GM19452 (cell line): ENCODE measurements around the gene PHKA1.
"Not testable (repeated sequence)": the region's sequence is repeated elsewhere in the genome, so short reads cannot be mapped to it uniquely, and the experiment has no call there.

Experiments used
- ATAC-seq: cut with Tn5 transposase; IDR thresholded peaks from one replicate; pipeline ENCODE4 v1.9.1; 2021; ENCODE audit not compliant: unreplicated experiment

Gene PHKA1

GRCh38 chrX:72713599-72714477, at the start of gene PHKA1:
Gene PHKA1 (minus strand): TSS chrX:72714306. CDS start chrX:72713880, 426 bp downstream.
- ATAC-seq: not testable (repeated sequence)

GRCh38 chrX:72760454-72760853, 46.3 kb upstream of the PHKA1 start:
- ATAC-seq: not testable (repeated sequence)

DNA sequence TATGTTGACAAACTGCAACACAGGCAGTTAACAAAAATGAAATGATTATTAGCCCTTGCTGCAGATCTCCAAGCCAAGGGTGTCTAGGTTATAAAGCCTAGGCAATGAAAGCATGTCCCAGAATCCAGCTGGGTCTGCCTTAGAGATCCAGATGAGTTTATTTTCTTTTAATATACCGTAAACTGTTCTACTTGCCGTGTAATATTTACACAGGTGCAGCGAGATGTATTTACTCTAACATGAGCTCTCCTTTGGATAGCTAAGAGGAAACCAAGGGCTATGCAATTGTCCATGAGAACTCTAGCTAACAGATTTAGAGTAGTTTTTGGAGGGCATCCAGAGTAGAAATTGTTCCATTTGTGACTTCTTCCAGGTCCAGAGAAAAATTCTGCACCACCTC, 34.4 kb upstream of the PHKA1 start:
- ATAC-seq: not testable (repeated sequence)

- ATAC-seq: not testable (repeated sequence)
These were observed 31.4 kb upstream of the PHKA1 start for GRCh38 chrX:72745546-72745945.

DNA sequence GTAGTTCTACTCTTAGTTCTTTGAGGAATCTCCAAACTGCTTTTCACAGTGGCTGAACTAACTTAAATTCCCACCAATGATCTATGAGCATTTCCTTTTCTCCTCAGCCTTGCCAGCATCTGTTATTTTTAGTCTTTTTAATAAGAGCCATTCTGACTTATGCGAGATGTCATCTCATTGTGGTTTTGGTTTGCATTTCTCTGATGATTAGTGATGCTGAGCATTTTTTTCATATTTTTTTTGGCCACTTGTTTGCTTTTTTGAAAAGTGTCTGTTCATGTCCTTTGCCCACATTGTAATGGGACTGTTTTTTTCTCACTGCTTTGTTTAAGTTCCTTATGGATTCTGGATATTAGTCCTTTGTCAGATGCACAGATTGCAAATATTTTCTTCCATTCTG, 21.5 kb upstream of the PHKA1 start:
- ATAC-seq: no peak

- ATAC-seq: not testable (repeated sequence)
These were observed 19.5 kb upstream of the PHKA1 start for GRCh38 chrX:72733636-72734035.

- no peak for ATAC-seq
These were observed 13.7 kb upstream of the PHKA1 start for GRCh38 chrX:72727846-72728245.

DNA sequence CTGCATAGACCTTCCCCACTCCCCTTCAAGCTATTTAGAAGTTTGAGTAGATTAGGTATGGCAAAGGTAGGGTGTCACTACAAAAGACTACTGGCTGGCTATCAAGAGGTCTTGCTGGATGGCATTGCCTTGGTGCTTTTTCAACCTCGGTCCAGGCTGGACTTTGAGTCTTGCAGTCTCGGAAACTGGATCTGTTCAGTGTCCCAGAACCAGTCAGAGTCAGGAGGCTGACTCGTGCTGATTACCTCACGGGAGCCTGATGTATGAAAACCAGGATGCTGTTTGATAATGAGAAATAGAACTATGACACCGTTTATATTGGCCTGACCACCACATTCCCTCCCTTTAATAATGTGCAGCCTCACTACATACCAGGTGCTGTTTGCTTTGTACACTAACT, 2.7 kb upstream of the PHKA1 start:
- no peak for ATAC-seq

- ATAC-seq: no peak
These were observed 1.4 kb upstream of the PHKA1 start for GRCh38 chrX:72715546-72715945.

GRCh38 chrX:72714478-72714916, 391 bp upstream of the PHKA1 start:
- ATAC-seq: no peak

GRCh38 chrX:72713130-72713529, 976 bp downstream of the PHKA1 start:
- no peak for ATAC-seq

DNA sequence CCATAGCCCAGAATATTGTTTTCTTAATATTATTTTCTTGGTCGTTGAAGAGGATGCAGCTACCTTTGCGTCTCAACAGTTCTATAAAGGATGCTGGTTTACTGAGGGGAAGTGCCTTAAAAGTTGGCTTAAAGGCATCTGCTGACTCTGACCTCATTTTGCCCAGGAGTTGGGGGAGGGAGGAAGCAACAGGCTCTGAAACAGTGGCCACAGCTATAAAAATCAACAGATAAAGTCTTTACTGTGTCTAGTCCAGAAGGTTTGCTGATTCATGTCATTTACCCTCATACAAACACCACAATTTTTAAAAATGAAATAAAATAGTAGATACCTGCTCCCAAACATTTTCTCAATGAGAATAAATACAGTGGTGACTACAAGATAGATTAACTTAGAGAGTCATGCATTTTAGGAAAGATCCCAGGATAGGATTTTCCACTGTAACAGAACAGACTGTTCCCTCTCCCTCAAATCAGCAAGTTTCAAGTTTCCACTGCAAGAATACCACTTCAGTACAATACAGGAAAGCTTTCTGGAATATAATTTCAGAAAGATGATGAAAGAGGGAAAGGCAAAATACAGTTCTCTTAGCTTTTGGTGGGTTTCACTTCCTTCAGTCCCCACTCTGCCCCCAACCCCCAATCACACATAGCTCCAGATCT, 1.9 kb downstream of the PHKA1 start:
- ATAC-seq: no peak

- ATAC-seq: no peak
These were observed 8.3 kb downstream of the PHKA1 start for GRCh38 chrX:72705814-72706213.

DNA sequence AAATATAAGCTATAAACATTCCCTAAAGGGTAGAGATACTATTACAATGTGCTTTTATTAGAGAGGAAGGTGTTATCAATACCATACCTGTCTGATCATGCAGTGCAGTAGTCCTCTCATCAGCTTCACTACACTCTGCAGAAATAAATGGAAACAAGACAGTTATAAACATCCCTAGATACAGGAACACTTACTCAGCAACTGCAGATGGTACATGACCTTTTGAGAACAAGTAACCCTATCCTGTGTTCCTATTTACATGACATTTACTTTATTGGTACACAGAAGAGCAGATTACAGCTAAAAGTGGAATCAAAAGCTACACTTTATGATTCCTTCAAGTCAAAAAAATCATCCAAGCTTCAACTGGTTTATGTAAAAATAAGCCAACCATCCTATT, 9.0 kb downstream of the PHKA1 start:
- ATAC-seq: no peak

DNA sequence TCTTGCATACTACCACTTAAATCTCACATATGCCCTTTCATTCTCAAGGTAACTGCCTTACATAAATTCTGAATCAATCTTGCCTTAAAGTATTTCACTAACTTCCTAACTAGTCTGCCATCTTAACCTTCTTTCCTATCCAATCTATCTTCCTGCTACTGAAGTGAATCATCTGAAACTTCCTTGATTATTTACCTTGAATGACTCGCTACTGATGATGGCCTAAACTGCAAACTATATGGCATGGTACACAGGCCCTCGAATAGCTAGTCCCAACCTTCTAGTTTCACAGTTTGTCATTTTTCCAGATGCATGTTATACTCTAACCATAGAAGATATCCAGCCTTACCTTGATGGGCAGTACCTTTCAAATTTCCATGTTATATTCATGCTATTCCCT, 19.9 kb downstream of the PHKA1 start:
- ATAC-seq: no peak

GRCh38 chrX:72693477-72693876, 20.6 kb downstream of the PHKA1 start:
- ATAC-seq: no peak

GRCh38 chrX:72687396-72687795, 26.7 kb downstream of the PHKA1 start:
- ATAC-seq: no peak

GRCh38 chrX:72685810-72686456, 28.2 kb downstream of the PHKA1 start:
- ATAC-seq: no peak

DNA sequence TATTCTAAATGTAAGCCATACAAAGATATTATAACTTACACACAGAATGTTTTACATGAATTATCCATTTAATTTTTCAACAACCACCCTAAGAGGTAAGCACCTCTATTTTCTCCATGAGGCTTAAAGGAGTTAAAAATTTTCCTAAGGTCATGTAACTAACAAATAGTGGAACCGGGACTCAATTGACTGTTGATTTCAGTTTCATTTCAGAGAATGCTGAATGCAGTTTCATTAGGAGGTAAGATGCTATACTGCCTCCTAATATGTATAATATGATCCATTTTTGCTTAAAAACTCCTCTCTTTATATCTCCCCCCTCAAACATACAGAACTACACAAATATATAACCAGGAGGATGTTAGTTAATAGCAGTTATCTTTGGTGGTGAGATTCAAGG, 29.1 kb downstream of the PHKA1 start:
- ATAC-seq: no peak

DNA sequence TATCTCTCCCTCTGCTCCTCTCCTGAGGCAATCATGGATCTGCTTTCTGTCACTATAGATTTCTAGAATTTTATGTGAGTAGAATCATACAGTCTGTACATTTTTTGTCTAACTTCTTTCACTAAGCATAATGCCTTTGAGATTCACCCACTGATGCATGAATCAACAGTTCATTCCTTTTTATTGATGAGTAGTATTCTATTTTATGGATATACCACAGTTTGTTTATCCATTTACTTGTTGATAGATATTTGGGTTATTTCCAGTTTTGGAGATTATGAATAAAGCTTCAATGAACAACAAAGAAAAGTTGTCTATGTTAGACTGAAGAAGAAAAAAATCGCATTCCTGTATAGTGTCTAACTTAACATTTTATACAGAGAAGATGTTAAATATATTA, 30.5 kb downstream of the PHKA1 start:
- ATAC-seq: no peak

- no peak for ATAC-seq
These were observed 37.6 kb downstream of the PHKA1 start for GRCh38 chrX:72676465-72676864.

DNA sequence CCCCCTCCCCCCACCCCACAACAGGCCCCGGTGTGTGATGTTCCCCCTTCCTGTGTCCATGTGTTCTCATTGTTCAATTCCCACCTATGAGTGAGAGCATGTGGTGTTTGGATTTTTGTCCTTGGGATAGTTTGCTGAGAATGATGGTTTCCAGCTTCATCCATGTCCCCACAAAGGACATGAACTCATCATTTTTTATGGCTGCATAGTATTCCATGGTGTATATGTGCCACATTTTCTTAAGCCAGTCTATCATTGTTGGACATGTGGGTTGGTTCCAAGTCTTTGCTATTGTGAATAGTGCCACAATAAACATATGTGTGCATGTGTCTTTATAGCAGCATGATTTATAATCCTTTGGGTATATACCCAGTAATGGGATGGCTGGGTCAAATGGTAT, 40.2 kb downstream of the PHKA1 start:
- not testable (repeated sequence) for ATAC-seq
